Natural killer cell (primary cell): Measurements from ENCODE around the gene FOXB1. TPM values are rescaled to one million over a fixed set of nuclear protein-coding genes. Genes with fewer than 3 reads are reported as not detected.

Source experiments
- ATAC-seq, 3 donors: fragments of 150-1000 bp in 2 of 3; fragments of 200-7000 bp in 1 of 3; cut with Tn5 transposase; 1 replicate in 1 of 3; 2 replicates in 2 of 3; pipeline ENCODE4 v1.10.0; 2021; ENCODE audit warnings: mild to moderate bottlenecking in 2 of 3, moderate library complexity in 2 of 3
- DNase-seq, 2 donors: peaks; one replicate each; pipeline versions ENCODE4 v3.0.0 to v3.0.0-alpha.2; 2013 to 2021; ENCODE audit warnings: mixed read lengths in 1 of 2
- H3K27ac ChIP-seq: one replicate; pipeline ENCODE4 v1.5.1; 2013; ENCODE audit warnings: mild to moderate bottlenecking, low read length
- H3K27me3 ChIP-seq: one replicate; pipeline ENCODE4 v1.6.1; 2013; ENCODE audit warnings: low read length; ENCODE audit not compliant: control insufficient read depth, insufficient read depth
- H3K36me3 ChIP-seq: one replicate; pipeline ENCODE4 v1.6.1; 2013; ENCODE audit warnings: low read length; ENCODE audit not compliant: control insufficient read depth, insufficient read depth
- H3K4me1 ChIP-seq: one replicate; pipeline ENCODE4 v1.6.1; 2013; ENCODE audit warnings: low read length; ENCODE audit not compliant: control insufficient read depth, insufficient read depth
- H3K4me3 ChIP-seq: one replicate; pipeline ENCODE4 v1.5.1; 2013; ENCODE audit warnings: low read length
- H3K9me3 ChIP-seq: one replicate; pipeline ENCODE4 v1.6.1; 2013; ENCODE audit warnings: low read length; ENCODE audit not compliant: control insufficient read depth, insufficient read depth
- H3K27ac Mint-ChIP-seq, 2 donors: one replicate each; pipeline ENCODE4 v1.8.0; 2022; ENCODE audit warnings: mild to moderate bottlenecking in 2 of 2, mixed read lengths in 2 of 2, moderate library complexity in 1 of 2
- H3K27me3 Mint-ChIP-seq, 2 donors: one replicate each; pipeline ENCODE4 v1.8.0; 2022; ENCODE audit warnings: low read depth in 2 of 2, mixed read lengths in 2 of 2
- H3K36me3 Mint-ChIP-seq: one replicate; pipeline ENCODE4 v1.8.0; 2022; ENCODE audit warnings: mixed read lengths
- H3K4me1 Mint-ChIP-seq, 2 donors: one replicate each; pipeline ENCODE4 v1.8.0; 2022; ENCODE audit warnings: mixed read lengths in 2 of 2
- H3K4me3 Mint-ChIP-seq: one replicate; pipeline ENCODE4 v1.8.0; 2022; ENCODE audit warnings: mild to moderate bottlenecking, moderate library complexity, mixed read lengths
- H3K9me3 Mint-ChIP-seq, 2 donors: one replicate each; pipeline ENCODE4 v1.8.0; 2022; ENCODE audit warnings: mixed read lengths in 2 of 2
- CTCF ChIP-seq: fragments of 200-600 bp; IDR thresholded peaks from one replicate; pipeline ENCODE4 v1.8.0; 2022; ENCODE audit warnings: antibody characterized with exemption
- WGBS: methylation state at CpG from one replicate; pipeline ENCODE4 v1.1.7; 2013; ENCODE audit warnings: missing lambda C conversion rate; ENCODE audit not compliant: insufficient coverage; 5-methylcytosine and 5-hydroxymethylcytosine counted together
- intact Hi-C: fragments of 100-400 bp; cut with micrococcal nuclease; formaldehyde crosslinking; loops from one replicate; pipeline ENCODE4 v1.14.2; 2022
- total RNA-seq, 4 donors: library from RNA; stranded (reverse); fragments of 120-200 nt in 1 of 4; gene quantifications; one replicate each; pipeline versions ENCODE4 v1.2.3 to v1.2.4, GENCODE V29; 2013 to 2022

Gene FOXB1
- total RNA-seq, 3 donors from 2014 or later (not counting 1 experiment from before 2014, with no cell fraction given), result not detected

- TF ChIP-seq CTCF, result no peak
- Mint-ChIP-seq H3K9me3 (no peaks in the 10 kb centered on the region), H3K4me3 (peak overlapping the region; percentile 50), H3K27ac (peak overlapping the region in 1 of 2 donors; percentile 53), H3K4me1 (peaks cover 17 to 19% of the 10 kb centered on the region in 2 donors), H3K27me3 (peaks cover 79 to 98% of the 10 kb centered on the region in 2 donors), H3K36me3 (no peaks in the 10 kb centered on the region)
- peaks cover 78% of the 10 kb centered on the region for H3K27me3 ChIP-seq
- no peaks in the 10 kb centered on the region for H3K9me3 ChIP-seq
- peaks cover 27% of the 10 kb centered on the region for H3K4me1 ChIP-seq
- DNase-seq, result peak in 1 of 2 donors; percentile 40
- no peak for ATAC-seq
- H3K36me3 ChIP-seq, result no peaks in the 10 kb centered on the region
- no peak overlapping the region for H3K4me3 ChIP-seq
- 5% methylated on average over 41 of the region's 41 CpGs for WGBS
- intact Hi-C loops, result no loop called here
- H3K27ac ChIP-seq, result no peak overlapping the region
Measured at GRCh38 chr15:59994888-59995557, 9.1 kb upstream of the FOXB1 start.

GRCh38 chr15:59995568-59996297 is 8.4 kb upstream of the FOXB1 start:
- no peak for ATAC-seq

GRCh38 chr15:59996298-59997041 is 7.6 kb upstream of the FOXB1 start:
- ATAC-seq, result no peak
- no peaks in the 10 kb centered on the region for H3K36me3 Mint-ChIP-seq

More at GRCh38 chr15:59995568-59996297, 8.4 kb upstream of the FOXB1 start:
- Mint-ChIP-seq H3K36me3 (no peaks in the 10 kb centered on the region), H3K27ac (peak overlapping the region in 1 of 2 donors; percentile 53), H3K9me3 (no peaks in the 10 kb centered on the region), H3K4me1 (peaks cover 19 to 22% of the 10 kb centered on the region in 2 donors), H3K27me3 (peaks cover 86 to 98% of the 10 kb centered on the region in 2 donors), H3K4me3 (no peak overlapping the region)
- intact Hi-C loops, result no loop called here
- Histone ChIP-seq H3K27me3 (peaks cover 83% of the 10 kb centered on the region), H3K4me1 (peaks cover 30% of the 10 kb centered on the region), H3K36me3 (no peaks in the 10 kb centered on the region), H3K27ac (no peak overlapping the region), H3K4me3 (no peak overlapping the region), H3K9me3 (no peaks in the 10 kb centered on the region)
- no peak for TF ChIP-seq CTCF
- 27% methylated on average over 19 of the region's 24 CpGs for WGBS
- peak in 1 of 2 donors; percentile 28 for DNase-seq

More at GRCh38 chr15:59996298-59997041, 7.6 kb upstream of the FOXB1 start:
- H3K27me3 ChIP-seq, result peaks cover 89% of the 10 kb centered on the region
- Mint-ChIP-seq H3K9me3 (no peaks in the 10 kb centered on the region), H3K4me1 (peaks cover 19 to 22% of the 10 kb centered on the region in 2 donors), H3K27ac (no peak overlapping the region), H3K4me3 (no peak overlapping the region), H3K27me3 (peaks cover 87 to 98% of the 10 kb centered on the region in 2 donors)
- WGBS, result 6% methylated on average over 27 of the region's 27 CpGs
- H3K9me3 ChIP-seq, result peaks cover 1% of the 10 kb centered on the region
- no peak overlapping the region for H3K27ac ChIP-seq
- DNase-seq, result peak in 1 of 2 donors; percentile 36
- H3K36me3 ChIP-seq, result no peaks in the 10 kb centered on the region
- H3K4me1 ChIP-seq, result peaks cover 30% of the 10 kb centered on the region
- no peak for TF ChIP-seq CTCF
- H3K4me3 ChIP-seq, result no peak overlapping the region
- intact Hi-C loops, result no loop called here
